Femur (tissue), 1 donor: ENCODE results near the gene RAB9B.
"Not testable (repeated sequence)": the region's sequence is repeated elsewhere in the genome, so short reads cannot be mapped to it uniquely, and the experiment has no call there.

Experiments
- DNase-seq: peaks from one replicate; pipeline ENCODE4 v3.0.0-alpha.2; 2017

Gene RAB9B, protein sequence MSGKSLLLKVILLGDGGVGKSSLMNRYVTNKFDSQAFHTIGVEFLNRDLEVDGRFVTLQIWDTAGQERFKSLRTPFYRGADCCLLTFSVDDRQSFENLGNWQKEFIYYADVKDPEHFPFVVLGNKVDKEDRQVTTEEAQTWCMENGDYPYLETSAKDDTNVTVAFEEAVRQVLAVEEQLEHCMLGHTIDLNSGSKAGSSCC

DNA sequence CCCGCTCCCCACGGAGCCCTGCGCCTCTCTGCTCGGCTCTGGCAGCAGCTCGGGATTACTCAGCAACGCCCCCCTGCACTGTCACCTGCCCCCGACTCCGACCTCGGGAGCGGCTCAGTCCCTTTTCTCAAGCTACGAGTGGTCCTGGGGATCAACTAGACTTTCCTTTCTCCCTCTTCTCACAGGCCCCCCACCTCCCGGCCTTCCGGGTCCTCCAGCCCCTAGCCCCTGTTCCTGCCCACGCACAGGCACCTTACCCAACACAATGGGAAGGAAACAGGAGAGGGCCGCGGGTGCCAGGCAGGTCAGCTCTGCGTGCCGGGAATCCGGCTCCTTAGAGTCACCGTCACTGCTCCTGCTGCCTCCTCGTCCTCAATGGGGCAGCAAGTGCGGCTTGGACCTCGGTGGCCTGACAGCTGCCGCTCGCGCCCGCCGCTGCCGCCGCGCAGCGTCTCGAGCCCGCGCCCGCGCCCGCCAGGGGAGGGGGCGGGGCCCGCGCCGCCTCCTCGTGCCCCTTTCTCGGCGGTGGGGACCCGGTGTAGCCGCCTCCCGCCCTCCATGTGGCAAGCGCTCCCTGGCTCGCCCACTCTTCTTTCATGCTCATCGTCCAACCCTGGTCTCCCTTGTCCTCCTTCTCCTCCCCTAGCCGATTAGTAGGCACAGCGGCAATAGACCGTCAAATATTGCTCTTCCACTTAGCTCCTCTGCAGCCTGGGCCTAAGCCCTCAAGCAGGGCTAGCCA, at the start of gene RAB9B:
Gene RAB9B, minus strand, starts transcription at position 455 of the 742 bp plus-strand sequence. CDS start 6,473 bp downstream, outside the sequence.
- peak; percentile 71 for DNase-seq

DNA sequence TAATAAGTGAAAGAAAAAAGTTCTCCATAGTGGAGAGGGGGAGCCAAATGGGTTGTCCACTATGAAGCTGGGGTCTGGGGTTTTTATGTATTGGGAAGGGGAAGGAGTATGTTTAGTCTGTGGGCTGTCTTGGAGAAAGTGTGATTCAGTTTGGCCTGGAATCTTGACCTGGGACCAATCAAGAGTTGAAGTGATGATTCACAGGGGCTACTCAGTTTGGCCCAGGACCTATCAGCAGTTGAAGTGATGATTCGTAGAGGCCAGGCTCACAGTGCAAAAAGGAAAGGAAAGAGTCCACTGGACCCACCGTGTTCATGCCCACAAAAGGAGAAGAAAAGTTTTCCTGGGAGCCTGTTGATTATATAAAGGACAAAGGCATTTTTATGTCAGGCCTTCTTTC, 47.3 kb upstream of the RAB9B start:
- no peak for DNase-seq

DNA sequence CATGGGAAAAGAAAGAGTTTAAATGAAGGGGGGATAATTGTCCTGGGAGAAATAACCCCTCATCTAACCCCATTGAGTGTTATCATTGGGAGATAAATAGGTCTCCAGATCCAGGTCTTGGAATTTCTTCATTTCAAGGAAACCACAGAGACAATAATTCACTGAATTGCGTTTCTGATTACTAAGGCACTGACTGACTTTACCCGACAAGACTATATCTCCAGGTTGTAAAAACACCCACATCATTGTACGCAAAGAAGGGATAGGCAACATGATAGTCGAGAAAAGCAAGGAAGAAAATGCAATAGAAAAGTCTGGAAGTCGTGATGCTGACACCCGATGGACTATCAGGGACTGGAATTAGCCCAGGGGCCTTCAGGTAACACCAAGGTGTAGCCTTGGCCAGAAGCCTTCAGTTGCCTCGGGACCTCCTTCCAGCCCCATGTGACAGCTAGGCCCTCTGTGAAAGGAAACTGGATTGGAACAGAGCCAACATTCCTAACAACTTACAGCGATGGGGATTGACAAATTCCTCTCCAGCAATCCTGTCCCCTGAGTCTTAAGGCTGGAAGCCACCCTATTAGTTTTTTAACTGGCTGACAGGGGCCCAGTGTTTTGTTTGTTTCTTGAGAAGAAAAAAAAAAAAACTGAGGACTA, 46.5 kb upstream of the RAB9B start:
- no peak for DNase-seq

DNA sequence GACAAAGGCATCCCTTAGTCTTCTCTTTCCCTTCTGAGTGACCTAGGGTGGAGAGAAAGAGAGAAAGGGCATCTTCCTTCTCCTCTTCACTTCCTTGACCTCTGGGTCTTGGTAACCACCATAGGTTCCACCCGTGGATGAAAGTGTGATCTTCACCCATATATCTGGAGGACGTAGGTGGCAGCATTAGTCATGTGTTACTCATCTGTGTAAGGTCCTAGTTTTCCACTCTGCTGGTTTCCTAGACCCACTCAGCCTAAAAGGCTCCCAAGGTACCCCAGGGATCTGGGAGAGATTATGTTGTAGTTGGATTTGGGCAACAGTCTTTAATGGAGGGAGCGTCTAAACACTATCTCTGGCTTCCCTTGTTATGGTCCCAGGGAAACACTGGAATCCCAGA, 45.5 kb upstream of the RAB9B start:
- DNase-seq = no peak

DNA sequence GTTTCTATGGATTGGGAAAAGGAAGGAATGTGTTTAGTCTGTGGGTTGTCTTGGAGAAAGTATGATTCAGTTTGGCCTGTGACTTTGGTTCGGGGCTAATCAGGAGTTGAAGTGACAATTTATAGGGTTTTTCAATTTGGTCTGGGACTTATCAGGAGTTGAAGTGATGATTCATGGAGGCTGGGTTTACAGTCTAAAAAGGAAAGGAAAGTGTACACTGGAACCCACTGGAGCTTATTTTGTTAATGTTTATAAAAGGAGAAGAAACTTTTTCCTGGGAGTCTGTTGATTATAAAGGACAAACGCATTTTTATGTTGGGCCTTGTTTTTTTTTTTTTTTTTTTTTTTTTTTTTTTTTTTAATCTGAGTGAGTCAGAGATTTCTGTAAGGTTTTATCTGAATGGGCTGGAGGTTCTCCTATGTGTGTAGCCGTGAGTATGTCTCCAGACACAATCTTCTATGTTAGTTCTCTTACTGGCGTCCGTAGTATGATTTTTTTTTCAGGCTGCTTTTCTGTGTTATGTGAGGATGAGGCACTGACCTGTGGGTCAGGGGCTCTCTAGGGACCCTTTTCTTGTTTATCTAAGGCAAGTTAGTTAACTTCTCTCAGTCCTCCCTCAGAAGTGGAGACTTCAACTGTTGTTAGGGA, 33.0 kb upstream of the RAB9B start:
- DNase-seq = no peak

DNA sequence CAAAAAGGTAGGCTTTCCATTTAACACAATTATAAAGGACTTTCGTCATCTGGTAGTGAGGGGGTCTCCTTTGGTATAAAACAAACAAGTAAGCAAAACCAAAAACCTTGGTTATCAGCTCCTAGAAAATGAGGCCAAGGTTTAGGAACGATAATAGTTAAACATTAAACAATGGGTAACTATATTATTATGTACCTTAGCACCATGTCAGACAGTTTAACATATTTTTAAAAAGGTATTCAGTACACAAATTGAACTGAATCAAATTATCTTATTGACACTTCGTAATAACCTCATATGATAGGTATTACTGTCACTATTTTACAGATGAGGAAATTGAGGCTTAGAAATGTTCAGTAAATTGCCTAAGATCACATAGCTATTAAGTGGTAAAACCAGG, 32.1 kb upstream of the RAB9B start:
- no peak for DNase-seq

DNA sequence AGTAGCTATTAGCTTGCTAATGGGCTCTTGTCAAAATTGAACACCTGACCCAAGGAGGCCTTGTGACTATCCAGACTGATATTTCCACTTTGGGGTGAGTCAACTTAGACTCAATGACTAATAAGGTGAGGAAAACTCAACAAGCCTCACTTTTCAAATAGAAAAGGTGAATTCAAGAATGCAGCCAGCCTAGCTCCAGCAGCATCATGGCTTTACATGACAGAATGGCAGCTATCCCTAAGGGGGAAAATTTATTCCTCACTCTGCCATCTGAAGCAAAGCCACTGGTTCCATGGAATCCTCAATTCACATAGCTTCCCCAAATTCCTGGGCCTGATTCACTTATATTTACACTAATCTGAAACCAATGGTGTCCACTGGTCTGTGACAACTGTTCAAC, 29.1 kb upstream of the RAB9B start:
- no peak for DNase-seq

DNA sequence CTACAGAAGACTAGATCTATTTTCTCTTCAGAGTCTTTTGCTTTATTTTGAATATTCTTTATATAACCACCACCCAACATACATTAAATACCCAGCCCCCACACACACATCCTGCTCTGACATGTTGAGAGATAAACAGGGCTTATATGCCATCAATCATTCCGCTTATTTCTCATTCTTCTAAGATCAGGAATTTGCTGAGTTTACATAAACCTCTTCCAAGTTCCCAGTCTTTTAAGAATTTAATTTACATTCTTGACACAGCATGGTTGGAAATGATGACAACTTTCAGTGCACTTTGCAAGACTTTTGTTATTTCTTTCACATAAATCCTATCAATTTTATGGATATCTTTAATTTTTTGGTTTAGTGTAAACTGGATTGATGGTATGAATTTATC, 17.5 kb upstream of the RAB9B start:
- DNase-seq = no peak

DNA sequence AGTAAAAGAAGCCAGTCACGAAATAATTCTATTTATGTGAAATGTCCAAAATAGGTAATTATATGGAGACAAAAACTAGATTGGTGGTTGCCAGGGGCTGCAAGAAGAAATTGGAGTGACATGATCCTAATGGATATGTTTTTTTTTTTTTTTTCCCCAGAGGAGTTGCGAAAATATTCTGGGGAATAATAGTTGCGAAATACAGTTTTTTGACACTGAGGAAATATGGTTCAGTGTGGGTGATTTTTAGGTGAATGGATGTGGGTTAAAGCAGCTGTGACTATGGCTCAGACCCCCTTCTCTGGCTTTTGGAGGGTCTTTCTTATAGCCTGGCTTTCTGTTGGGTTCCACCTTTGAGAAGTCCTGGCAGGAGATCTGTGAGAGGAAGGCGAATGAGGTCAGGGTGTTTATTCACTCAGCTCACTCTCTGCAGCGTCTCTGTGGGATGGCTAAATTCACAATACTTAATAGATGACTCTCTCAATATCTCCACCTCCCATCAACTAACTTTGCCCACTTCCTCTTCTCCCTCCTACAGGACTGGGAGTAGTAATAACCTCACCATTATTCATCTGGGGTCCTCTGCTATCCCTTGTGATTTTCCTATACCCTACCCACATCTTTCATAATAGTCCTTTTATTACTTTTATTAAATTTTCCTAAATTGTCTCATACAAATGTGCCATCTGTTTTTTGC, 15.3 kb upstream of the RAB9B start:
- DNase-seq = no peak

DNA sequence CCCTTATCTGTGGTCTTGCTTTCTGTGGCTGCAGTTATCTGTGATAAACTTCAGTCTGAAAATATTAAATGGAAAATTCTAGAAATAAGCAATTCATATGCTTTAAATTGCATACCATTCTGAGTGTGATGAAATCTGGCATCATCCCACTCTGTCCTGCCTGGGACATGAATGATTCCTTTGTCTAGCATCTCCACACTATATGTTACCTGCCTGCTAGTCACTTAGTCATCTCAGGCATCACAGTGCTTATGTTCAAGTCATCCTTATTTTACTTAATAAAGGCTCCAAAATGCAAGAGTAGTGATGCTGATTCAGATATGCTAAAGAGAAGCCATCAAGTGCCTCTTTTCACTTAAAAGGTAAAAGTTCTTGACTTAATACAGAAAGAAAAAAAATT, 14.3 kb upstream of the RAB9B start:
- no peak for DNase-seq

DNA sequence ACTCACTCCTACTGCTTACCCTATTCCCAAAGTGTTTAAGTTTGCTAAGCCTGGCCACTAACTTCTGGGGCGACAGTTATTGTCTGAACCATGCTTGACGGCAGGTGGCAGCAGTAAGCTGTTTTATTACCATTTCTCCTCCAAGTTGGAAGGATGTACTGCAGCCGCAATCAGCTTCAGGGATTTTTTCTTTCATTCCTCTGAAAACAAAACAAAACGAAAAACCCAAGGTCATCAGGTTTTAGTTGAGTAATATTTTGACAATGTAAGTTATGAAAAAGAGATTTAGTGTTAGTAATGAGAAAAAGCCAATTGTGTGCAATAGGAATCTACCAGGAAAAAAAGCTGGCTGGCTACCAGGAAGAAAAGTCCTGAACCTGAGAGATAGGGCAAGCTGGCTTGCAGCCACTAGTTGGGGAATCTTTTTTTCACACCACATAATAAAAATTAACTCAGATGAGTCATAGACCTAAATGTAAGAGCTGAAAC, 13.2 kb upstream of the RAB9B start:
- peak; percentile 62 for DNase-seq

DNA sequence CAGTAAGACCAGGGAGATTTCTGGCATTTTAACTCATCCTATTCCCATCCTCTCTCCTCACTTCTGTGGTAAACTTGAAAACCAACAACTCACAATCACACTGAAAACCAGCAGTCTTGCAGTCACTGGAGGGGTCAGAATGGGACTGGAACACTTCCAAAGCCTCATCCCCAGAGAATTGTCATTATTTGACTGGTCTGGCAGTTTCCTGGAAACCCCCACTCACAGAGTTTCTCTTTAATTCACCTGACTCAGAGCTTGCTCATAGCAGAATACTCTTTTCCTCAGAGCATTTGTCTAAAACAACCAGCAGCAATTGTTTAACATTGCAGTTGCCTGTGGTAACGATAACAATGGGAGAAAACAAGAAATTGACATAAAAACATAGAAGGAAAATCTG, 7.3 kb upstream of the RAB9B start:
- no peak for DNase-seq

DNA sequence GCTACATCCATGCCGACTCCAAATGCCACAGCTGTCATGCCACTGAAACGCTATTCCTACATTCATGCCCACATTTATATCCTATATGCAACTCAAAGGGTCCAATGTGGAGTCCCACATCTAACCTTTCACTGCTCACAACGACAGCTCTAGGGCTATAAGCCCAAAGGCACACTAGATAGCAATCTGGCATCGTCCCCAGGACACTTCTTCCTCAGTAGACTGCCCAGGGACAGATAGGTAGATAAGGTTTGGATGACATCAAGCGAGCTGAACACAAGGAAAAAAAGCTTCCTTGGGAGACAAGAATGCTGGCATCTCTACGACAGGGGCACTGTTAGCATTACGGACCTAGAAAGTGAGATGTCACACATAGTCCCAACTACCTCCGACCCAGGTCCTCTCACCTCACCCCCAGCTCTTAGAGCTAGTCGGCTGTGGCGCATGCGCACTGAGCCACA, 685 bp downstream of the RAB9B start:
- no peak for DNase-seq

DNA sequence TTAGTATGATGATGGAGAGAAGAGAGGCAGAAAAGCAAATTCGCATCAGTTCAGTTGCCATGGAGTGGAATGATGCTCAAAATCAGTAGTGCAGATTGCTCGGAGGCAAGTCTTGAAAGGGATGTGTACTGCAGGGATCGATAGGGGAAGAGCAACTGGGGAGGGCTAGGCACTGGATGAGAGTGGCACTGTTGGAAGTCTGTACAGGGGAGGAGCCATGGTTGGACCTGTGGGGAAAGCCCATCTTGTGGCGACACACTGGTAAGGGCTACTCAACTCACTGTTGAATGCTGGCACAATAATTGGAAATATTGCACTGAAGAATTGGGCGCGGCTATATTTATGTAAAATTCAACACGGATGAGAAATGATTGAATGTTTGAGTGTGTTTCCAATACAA, 1.2 kb downstream of the RAB9B start:
- no peak for DNase-seq

DNA sequence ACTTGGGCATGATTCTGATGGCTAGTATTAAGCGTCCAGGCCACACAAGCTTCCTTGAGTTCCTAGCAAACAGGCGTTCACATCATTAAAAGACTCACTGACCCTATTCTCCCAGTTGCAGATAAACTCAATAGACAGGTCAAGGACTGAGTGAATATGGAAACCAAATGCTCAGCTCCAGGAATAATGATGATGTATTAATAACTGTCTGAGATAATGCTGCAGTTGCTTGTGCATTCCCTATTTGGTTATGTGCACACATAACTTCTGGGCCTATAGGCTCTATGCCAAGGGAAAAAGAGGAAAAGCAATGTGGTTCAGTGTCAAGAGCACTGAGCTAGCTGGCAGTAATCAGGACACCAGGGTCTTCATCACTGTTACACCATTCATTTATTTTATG, 3.5 kb downstream of the RAB9B start:
- DNase-seq = no peak

DNA sequence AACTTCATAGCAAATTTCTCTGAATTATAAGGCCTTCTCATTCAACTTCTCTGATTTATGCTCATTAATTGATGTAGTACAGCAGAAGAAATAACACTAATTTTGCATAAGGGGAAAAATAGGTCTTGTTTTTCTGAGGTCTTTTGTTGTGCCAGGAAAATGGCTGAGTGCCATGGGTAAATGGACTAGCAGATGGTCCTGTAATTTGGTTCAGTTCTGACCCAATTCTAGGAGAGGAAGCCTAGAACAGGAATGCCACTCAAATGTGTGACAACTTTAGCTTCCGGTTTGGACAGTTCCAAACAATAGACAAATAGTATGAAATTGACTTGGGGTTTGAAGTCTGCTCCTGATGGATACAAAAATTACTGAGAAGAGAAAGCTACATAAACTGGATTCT, 6.2 kb downstream of the RAB9B start:
- DNase-seq = no peak

DNA sequence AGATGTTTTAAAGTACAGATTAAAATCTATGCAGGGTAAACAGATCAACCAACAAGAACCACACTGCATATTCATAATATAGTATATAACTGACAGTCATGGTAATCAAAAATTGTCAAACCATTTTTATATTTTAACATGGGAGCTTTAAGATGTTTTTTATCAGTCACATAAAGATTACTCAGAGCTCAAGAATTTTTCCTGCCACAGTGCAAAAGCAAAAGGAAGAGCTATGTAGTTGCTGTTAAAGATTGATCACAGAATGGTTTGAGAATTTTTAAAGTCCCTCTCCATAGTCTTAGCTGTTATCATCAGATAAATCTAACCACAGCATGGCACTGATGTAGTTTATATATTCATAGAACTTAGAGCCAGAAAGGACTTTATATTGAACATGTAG, 8.5 kb downstream of the RAB9B start:
- DNase-seq = no peak

DNA sequence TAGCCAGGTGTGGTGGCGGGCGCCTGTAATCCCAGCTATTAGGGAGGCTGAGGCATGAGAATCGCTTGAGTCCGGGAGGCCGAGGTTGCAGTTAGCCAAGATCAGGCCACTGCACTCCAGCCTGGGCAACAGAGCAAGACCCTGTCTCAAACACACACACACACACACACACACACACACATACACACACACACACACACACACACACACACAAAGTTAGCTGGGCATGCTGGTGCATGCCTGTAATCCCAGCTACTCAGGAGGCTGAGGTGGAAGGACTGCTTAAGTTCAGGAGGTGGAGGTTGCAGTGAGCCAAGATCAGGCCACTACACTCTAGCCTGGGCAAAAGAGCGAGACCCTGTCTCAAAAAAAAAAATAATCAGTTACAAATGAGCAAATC, 11.3 kb downstream of the RAB9B start:
- not testable (repeated sequence) for DNase-seq

DNA sequence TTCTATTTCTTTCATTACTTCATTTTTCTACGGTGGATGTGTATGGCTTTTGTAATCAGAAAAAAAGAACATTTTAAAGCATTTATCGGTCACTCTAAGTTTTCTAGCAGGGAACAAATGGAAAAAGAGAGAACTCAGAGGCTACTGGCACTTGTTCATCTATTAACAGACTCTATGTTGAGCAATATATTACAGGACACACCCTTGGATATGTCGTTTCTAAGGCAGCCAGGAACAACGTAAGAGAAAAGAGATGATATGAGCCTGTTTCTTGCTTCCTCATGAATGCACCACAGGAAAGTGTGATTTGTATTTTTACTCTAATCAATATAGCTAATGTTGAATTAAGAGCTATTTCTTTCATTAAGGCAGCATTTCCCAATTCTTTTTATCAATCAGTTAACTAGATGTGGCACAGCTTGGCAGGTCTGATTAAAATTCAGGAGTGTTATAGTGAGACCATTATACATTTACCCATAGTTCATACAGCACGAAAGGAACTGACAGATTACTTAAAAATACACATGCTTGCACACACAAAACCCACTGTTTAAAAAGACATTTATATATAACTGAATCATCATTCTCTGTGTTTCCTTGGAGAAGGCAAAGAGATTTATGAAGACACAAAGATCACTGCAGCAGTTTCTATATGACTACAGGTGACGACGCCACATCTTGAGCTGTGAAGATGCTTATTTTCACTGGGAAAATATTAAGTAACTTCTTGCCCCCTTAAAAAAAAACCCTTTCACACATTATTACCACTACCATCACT, 13.0 kb downstream of the RAB9B start:
- no peak for DNase-seq

DNA sequence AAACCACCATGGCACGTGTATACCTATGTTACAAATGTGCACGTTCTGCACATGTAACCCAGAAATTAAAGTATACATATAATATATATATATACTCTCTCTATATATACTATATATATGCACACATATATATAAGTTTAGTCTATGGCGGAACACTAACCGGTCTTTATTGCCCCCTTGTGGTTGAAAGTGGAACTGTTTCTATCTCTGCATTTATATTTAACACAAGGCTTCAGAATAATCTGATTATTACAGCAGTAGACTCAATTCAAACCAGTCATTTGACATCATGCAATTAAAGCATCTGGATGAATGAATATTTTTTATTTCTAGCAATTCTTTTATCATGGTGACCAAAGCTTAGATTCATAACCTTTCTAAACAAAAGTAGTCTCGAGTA, 14.6 kb downstream of the RAB9B start:
- no peak for DNase-seq

DNA sequence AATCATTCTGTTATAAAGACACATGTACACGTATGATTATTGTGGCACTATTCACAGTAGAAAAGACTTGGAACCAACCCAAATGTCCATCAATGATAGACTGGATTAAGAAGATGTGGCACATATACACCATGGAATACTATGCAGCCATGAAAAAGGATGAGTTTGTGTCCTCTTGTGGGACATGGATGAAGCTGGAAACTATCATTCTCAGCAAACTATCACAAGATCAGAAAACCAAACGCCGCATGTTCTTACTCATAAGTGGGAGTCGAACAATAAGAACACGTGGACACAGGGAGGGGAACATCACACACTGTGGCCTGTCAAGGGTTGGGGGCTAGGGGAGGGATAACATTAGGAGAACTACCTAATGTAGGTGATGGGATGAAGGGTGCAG, 15.0 kb downstream of the RAB9B start:
- not testable (repeated sequence) for DNase-seq

DNA sequence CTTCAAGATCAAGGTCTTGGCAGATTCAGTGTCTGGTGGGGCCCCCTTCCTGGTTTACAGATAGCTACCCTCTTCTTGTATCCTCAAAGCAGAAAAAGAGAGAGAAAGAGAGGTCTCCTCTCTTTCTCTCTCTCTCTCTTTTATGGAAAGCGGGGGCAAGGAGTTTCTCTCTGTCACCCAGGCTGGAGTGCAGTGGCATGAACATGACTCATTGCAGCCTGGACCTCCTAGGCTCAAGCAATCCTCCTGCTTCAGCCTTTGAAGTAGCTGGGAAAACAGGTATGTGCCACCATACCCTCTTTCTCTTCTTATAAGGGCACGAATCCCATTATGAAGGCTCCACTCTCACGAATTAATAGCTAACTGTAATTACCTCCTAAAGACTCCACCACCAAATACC, 20.2 kb downstream of the RAB9B start:
- DNase-seq = no peak
